ENCODE measurements around the gene RCVRN.

DNA sequence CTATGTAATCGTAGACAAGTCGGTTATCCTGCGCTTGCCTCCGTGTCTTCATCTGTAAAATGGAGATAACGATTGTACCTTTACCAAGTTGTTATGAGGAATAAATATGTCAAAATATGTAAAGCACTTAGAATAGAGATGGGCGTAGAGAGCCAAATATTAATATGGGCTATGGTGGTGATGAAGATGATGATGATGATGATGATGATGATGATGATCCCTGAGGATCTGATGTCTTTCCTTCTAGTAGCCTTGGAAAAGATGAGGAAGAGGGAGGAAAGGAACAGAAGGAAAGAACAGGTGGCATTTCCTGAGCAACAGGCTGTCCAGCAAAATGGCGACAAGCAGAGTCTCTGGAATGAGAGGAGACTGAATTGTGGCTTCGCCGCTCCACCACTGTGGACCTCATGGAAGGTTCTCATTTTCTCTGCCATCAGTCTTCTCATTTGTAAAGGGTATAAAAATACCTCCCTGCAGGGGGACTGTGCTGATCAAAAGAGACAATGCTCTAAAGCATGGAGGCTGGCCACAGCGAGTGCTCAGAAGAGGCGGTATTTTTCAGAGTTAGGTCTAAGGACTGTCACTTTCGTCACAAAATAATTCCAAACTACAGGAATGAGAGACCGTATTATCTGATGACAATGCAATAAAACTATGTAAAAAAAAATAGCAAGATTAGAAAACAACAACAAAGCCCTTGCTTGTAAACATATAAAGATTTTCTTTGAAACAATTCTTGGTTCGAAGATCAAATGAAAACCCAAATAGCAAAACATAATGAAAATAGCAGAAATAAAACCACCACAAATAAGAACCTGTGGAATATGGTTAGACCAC, 17.2 kb upstream of the RCVRN start:
- TF ChIP-seq, protein P1, sequence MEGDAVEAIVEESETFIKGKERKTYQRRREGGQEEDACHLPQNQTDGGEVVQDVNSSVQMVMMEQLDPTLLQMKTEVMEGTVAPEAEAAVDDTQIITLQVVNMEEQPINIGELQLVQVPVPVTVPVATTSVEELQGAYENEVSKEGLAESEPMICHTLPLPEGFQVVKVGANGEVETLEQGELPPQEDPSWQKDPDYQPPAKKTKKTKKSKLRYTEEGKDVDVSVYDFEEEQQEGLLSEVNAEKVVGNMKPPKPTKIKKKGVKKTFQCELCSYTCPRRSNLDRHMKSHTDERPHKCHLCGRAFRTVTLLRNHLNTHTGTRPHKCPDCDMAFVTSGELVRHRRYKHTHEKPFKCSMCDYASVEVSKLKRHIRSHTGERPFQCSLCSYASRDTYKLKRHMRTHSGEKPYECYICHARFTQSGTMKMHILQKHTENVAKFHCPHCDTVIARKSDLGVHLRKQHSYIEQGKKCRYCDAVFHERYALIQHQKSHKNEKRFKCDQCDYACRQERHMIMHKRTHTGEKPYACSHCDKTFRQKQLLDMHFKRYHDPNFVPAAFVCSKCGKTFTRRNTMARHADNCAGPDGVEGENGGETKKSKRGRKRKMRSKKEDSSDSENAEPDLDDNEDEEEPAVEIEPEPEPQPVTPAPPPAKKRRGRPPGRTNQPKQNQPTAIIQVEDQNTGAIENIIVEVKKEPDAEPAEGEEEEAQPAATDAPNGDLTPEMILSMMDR (IDR thresholded peaks at IDR 0.05), result no peak
- TF ChIP-seq POLR2A (IDR thresholded peaks at IDR 0.05), result no peak

All from right lobe of liver (tissue), 4 donors.